WTC11 (cell line): ENCODE results near the gene SDK2.

Source experiments
- ELF4 ChIP-seq: sonication (generic); formaldehyde crosslinking; IDR thresholded peaks from 2 replicates; pipeline ENCODE4 v1.8.1; 2022; ENCODE audit warnings: low read depth, mild to moderate bottlenecking, moderate library complexity, missing genetic modification reagents
- EMX1 ChIP-seq: fragments of 250-450 bp; sonication (Bioruptor Pico); IDR thresholded peaks from 2 replicates; pipeline ENCODE4 v1.8.0; 2021; ENCODE audit warnings: mild to moderate bottlenecking
- FOXJ3 ChIP-seq: sonication (generic); formaldehyde crosslinking; IDR thresholded peaks from 2 replicates; pipeline ENCODE4 v1.9.0; 2021; ENCODE audit warnings: missing genetic modification reagents, mild to moderate bottlenecking, borderline replicate concordance
- JUN ChIP-seq: sonication (generic); formaldehyde crosslinking; IDR thresholded peaks from 2 replicates; pipeline ENCODE4 v1.8.0; 2023; ENCODE audit warnings: mild to moderate bottlenecking, missing genetic modification reagents
- KAT7 ChIP-seq: sonication (generic); formaldehyde crosslinking; IDR thresholded peaks from 2 replicates; pipeline ENCODE4 v1.8.1; 2023; ENCODE audit warnings: missing genetic modification reagents, mild to moderate bottlenecking, borderline replicate concordance
- NR2C2 ChIP-seq: sonication (generic); formaldehyde crosslinking; IDR thresholded peaks from 2 replicates; pipeline ENCODE4 v1.8.0; 2022; ENCODE audit warnings: mild to moderate bottlenecking, missing genetic modification reagents
- SP1 ChIP-seq: sonication (generic); formaldehyde crosslinking; conservative IDR thresholded peaks from 2 replicates; pipeline ENCODE4 v1.8.1; 2022; ENCODE audit warnings: missing genetic modification reagents
- ZNF121 ChIP-seq: sonication (generic); formaldehyde crosslinking; IDR thresholded peaks from 2 replicates; pipeline ENCODE4 v1.8.0; 2023; ENCODE audit warnings: missing genetic modification reagents
- ZNF219 ChIP-seq: sonication (generic); formaldehyde crosslinking; IDR thresholded peaks from 2 replicates; pipeline ENCODE4 v1.8.0; 2023; ENCODE audit warnings: missing genetic modification reagents, mild to moderate bottlenecking, borderline replicate concordance
- TF ChIP-seq, protein P1 (sequence below): sonication (generic); formaldehyde crosslinking; IDR thresholded peaks from 2 replicates; pipeline ENCODE4 v1.8.1; 2022; ENCODE audit warnings: missing genetic modification reagents, borderline replicate concordance
- TF ChIP-seq, protein P2 (sequence below): fragments of 250-450 bp; sonication (Bioruptor Pico); IDR thresholded peaks from 2 replicates; pipeline ENCODE4 v1.9.0; 2021; ENCODE audit warnings: mild to moderate bottlenecking
- TF ChIP-seq, protein P3 (sequence below): fragments of 200-600 bp; IDR thresholded peaks from 2 replicates; pipeline ENCODE4 v1.8.0; 2022; ENCODE audit warnings: antibody characterized with exemption
- TF ChIP-seq, protein P4 (sequence below): sonication (generic); formaldehyde crosslinking; IDR thresholded peaks from 2 replicates; pipeline ENCODE4 v1.8.1; 2023; ENCODE audit warnings: mild to moderate bottlenecking, missing genetic modification reagents, moderate library complexity
- TF ChIP-seq, protein P5 (sequence below): sonication (generic); formaldehyde crosslinking; IDR thresholded peaks from 2 replicates; pipeline ENCODE4 v1.8.1; 2023; ENCODE audit warnings: mild to moderate bottlenecking, missing genetic modification reagents, moderate library complexity

DNA sequence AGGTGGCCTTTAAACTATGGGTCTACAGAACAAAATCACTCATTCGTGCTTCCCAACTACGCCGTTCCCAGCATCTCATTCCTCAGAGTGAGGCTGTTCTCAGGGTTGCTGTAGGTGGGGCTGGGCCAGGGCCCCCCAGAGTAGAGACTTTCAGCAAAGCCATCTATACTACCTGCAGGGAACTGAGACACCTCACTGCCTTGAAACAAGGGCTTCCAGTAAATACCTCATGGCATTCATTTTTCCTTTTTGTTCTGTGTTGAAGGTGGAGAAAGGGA lies 4.2 kb upstream of the SDK2 start:
- TF ChIP-seq, protein P1, sequence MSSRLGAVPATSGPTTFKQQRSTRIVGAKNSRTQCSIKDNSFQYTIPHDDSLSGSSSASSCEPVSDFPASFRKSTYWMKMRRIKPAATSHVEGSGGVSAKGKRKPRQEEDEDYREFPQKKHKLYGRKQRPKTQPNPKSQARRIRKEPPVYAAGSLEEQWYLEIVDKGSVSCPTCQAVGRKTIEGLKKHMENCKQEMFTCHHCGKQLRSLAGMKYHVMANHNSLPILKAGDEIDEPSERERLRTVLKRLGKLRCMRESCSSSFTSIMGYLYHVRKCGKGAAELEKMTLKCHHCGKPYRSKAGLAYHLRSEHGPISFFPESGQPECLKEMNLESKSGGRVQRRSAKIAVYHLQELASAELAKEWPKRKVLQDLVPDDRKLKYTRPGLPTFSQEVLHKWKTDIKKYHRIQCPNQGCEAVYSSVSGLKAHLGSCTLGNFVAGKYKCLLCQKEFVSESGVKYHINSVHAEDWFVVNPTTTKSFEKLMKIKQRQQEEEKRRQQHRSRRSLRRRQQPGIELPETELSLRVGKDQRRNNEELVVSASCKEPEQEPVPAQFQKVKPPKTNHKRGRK (CRISPR knock-in tag), result no peak
- no peak for TF ChIP-seq FOXJ3 (CRISPR knock-in tag)
- no peak for TF ChIP-seq ZNF121 (CRISPR knock-in tag)
- TF ChIP-seq, protein P2, sequence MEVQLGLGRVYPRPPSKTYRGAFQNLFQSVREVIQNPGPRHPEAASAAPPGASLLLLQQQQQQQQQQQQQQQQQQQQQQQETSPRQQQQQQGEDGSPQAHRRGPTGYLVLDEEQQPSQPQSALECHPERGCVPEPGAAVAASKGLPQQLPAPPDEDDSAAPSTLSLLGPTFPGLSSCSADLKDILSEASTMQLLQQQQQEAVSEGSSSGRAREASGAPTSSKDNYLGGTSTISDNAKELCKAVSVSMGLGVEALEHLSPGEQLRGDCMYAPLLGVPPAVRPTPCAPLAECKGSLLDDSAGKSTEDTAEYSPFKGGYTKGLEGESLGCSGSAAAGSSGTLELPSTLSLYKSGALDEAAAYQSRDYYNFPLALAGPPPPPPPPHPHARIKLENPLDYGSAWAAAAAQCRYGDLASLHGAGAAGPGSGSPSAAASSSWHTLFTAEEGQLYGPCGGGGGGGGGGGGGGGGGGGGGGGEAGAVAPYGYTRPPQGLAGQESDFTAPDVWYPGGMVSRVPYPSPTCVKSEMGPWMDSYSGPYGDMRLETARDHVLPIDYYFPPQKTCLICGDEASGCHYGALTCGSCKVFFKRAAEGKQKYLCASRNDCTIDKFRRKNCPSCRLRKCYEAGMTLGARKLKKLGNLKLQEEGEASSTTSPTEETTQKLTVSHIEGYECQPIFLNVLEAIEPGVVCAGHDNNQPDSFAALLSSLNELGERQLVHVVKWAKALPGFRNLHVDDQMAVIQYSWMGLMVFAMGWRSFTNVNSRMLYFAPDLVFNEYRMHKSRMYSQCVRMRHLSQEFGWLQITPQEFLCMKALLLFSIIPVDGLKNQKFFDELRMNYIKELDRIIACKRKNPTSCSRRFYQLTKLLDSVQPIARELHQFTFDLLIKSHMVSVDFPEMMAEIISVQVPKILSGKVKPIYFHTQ, result no peak
- TF ChIP-seq ZNF219 (CRISPR knock-in tag), result no peak
- TF ChIP-seq, protein P3, sequence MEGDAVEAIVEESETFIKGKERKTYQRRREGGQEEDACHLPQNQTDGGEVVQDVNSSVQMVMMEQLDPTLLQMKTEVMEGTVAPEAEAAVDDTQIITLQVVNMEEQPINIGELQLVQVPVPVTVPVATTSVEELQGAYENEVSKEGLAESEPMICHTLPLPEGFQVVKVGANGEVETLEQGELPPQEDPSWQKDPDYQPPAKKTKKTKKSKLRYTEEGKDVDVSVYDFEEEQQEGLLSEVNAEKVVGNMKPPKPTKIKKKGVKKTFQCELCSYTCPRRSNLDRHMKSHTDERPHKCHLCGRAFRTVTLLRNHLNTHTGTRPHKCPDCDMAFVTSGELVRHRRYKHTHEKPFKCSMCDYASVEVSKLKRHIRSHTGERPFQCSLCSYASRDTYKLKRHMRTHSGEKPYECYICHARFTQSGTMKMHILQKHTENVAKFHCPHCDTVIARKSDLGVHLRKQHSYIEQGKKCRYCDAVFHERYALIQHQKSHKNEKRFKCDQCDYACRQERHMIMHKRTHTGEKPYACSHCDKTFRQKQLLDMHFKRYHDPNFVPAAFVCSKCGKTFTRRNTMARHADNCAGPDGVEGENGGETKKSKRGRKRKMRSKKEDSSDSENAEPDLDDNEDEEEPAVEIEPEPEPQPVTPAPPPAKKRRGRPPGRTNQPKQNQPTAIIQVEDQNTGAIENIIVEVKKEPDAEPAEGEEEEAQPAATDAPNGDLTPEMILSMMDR, result no peak
- TF ChIP-seq NR2C2, result no peak
- TF ChIP-seq, protein P4, sequence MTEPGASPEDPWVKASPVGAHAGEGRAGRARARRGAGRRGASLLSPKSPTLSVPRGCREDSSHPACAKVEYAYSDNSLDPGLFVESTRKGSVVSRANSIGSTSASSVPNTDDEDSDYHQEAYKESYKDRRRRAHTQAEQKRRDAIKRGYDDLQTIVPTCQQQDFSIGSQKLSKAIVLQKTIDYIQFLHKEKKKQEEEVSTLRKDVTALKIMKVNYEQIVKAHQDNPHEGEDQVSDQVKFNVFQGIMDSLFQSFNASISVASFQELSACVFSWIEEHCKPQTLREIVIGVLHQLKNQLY (CRISPR knock-in tag), result no peak
- no peak for TF ChIP-seq JUN (CRISPR knock-in tag)
- TF ChIP-seq SP1 (CRISPR knock-in tag), result no peak
- no peak for TF ChIP-seq KAT7 (CRISPR knock-in tag)
- TF ChIP-seq ELF4 (CRISPR knock-in tag), result no peak
- TF ChIP-seq, protein P5, sequence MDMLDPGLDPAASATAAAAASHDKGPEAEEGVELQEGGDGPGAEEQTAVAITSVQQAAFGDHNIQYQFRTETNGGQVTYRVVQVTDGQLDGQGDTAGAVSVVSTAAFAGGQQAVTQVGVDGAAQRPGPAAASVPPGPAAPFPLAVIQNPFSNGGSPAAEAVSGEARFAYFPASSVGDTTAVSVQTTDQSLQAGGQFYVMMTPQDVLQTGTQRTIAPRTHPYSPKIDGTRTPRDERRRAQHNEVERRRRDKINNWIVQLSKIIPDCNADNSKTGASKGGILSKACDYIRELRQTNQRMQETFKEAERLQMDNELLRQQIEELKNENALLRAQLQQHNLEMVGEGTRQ (CRISPR knock-in tag), result no peak
- TF ChIP-seq EMX1 (CRISPR knock-in tag), result no peak
